ENCODE data around the gene RRP8.

- no peak for TF ChIP-seq CTCF (IDR thresholded peaks at IDR 0.05)
- no peak for TF ChIP-seq EZH2 (IDR thresholded peaks at IDR 0.05; ENCODE audit: borderline replicate concordance, insufficient read depth, low read depth, low read length, poor library complexity, severe bottlenecking)
Observed at GRCh38 chr11:6621711-6622211, 18.3 kb upstream of the RRP8 start.

Data from B cell (primary cell).